Neural progenitor cell (in vitro differentiated cells): ENCODE results near the gene TP53I13. TPM values are rescaled to one million over a fixed set of nuclear protein-coding genes. Genes with fewer than 3 reads are reported as not detected.

Source experiments
- DNase-seq: peaks from one replicate; pipeline ENCODE4 v3.0.0-alpha.2; 2016; ENCODE audit warnings: low spot score
- H2AFZ ChIP-seq: fragments of 200-600 bp; sonication (generic); replicated peaks from 2 replicates; pipeline ENCODE4 v1.6.1; 2016; ENCODE audit warnings: antibody characterized with exemption
- H3F3A ChIP-seq: fragments of 200-600 bp; sonication (generic); 2 replicates; pipeline ENCODE4 v1.6.1; 2016; ENCODE audit warnings: antibody characterized with exemption, low read depth
- H3K27ac ChIP-seq: fragments of 200-600 bp; sonication (generic); 2 replicates; pipeline ENCODE4 v1.5.1; 2016; ENCODE audit warnings: mild to moderate bottlenecking
- H3K27me3 ChIP-seq: fragments of 200-600 bp; sonication (generic); 2 replicates; pipeline ENCODE4 v1.6.1; 2016; ENCODE audit warnings: mild to moderate bottlenecking, moderate library complexity
- H3K36me3 ChIP-seq: fragments of 200-600 bp; sonication (generic); 2 replicates; pipeline ENCODE4 v1.5.1; 2016
- H3K4me1 ChIP-seq: fragments of 200-600 bp; sonication (generic); 2 replicates; pipeline ENCODE4 v1.6.1; 2016; ENCODE audit warnings: mixed run types
- H3K4me2 ChIP-seq: fragments of 200-600 bp; sonication (generic); 2 replicates; pipeline ENCODE4 v1.6.1; 2016
- H3K4me3 ChIP-seq: fragments of 200-600 bp; sonication (generic); 2 replicates; pipeline ENCODE4 v1.5.1; 2016
- H3K79me2 ChIP-seq: fragments of 200-600 bp; sonication (generic); 2 replicates; pipeline ENCODE4 v1.6.1; 2016; ENCODE audit warnings: low read depth
- H3K9ac ChIP-seq: fragments of 200-600 bp; sonication (generic); 2 replicates; pipeline ENCODE4 v1.6.1; 2016
- H3K9me3 ChIP-seq: fragments of 200-600 bp; sonication (generic); 2 replicates; pipeline ENCODE4 v1.5.1; 2016; ENCODE audit warnings: low read depth
- H4K20me1 ChIP-seq: fragments of 200-600 bp; sonication (generic); 2 replicates; pipeline ENCODE4 v1.6.1; 2016; ENCODE audit warnings: low read depth
- H3K27ac Mint-ChIP-seq: 3 replicates; pipeline ENCODE4 v1.8.0; 2021; ENCODE audit warnings: mixed read lengths
- H3K27me3 Mint-ChIP-seq: 2 replicates; pipeline ENCODE4 v1.8.0; 2022; ENCODE audit warnings: low read depth, mild to moderate bottlenecking, inconsistent platforms, moderate library complexity, mixed read lengths; ENCODE audit not compliant: insufficient read depth
- H3K36me3 Mint-ChIP-seq: 3 replicates; pipeline ENCODE4 v1.8.0; 2021; ENCODE audit warnings: mixed read lengths
- H3K4me1 Mint-ChIP-seq: 3 replicates; pipeline ENCODE4 v1.8.0; 2021; ENCODE audit warnings: mixed read lengths
- H3K4me3 Mint-ChIP-seq: 3 replicates; pipeline ENCODE4 v1.8.0; 2021; ENCODE audit warnings: mild to moderate bottlenecking, moderate library complexity, mixed read lengths
- H3K9me3 Mint-ChIP-seq: 3 replicates; pipeline ENCODE4 v1.8.0; 2020; ENCODE audit warnings: mixed read lengths
- EZH2 ChIP-seq: fragments of 200-600 bp; sonication (generic); IDR thresholded peaks from 2 replicates; pipeline ENCODE4 v1.6.1; 2017; ENCODE audit warnings: antibody characterized with exemption, mild to moderate bottlenecking, moderate library complexity
- EZH2phosphoT487 ChIP-seq: fragments of 200-600 bp; sonication (generic); IDR thresholded peaks from 2 replicates; pipeline ENCODE4 v1.6.1; 2017; ENCODE audit warnings: antibody characterized with exemption
- total RNA-seq: library from RNA; depleted of rRNA; stranded (reverse); fragments of >200 nt; gene quantifications from 2 replicates; pipeline ENCODE4 v1.2.3, GENCODE V29; 2015; ENCODE audit warnings: low replicate concordance
- TF ChIP-seq, protein P1 (sequence below): fragments of 200-600 bp; sonication (generic); IDR thresholded peaks from 2 replicates; pipeline ENCODE4 v1.5.1; 2017; ENCODE audit warnings: antibody characterized with exemption, mild to moderate bottlenecking

TP53I13 gene
- total RNA-seq, 1 donor from 2014 or later, result 9.2 TPM

DNA sequence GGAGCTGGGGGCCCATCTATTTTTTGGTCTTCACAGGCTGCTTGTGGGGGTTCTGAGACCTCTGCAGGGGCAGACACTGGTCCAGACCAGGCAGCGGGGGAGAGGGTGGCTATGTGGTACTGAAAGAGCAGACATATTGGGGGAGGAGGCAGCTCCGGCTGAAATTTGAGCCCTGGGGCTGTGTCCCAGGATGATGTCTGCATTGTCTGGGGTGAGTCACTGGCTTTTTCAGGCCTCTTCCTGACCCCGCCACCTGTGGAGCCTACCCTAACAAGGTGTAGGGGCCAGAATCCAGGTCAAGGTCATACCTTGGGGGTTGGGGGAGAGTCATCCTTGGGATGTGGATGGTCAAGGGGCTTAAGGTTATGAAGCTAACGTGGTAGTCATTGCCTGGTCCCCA is 51.8 kb downstream of the TP53I13 start:
- Mint-ChIP-seq H3K9me3 (no peaks in the 10 kb centered on the region), H3K4me3 (no peak overlapping the region), H3K4me1 (peaks cover 31% of the 10 kb centered on the region), H3K27me3 (peaks cover 30% of the 10 kb centered on the region), H3K36me3 (no peaks in the 10 kb centered on the region), H3K27ac (no peak overlapping the region)
- no peaks in the 10 kb centered on the region for H3K36me3 ChIP-seq
- H3K4me3 ChIP-seq, result no peak overlapping the region
- H3K27me3 ChIP-seq, result peaks cover 91% of the 10 kb centered on the region
- H3K27ac ChIP-seq, result no peak overlapping the region
- H3K4me2 ChIP-seq, result no peak overlapping the region
- H2AFZ ChIP-seq, result no peak overlapping the region
- peaks cover 16% of the 10 kb centered on the region for H3K4me1 ChIP-seq
- no peak overlapping the region for H3K9ac ChIP-seq
- DNase-seq, result no peak
- peaks cover 11% of the 10 kb centered on the region for H4K20me1 ChIP-seq
- no peaks in the 10 kb centered on the region for H3K9me3 ChIP-seq
- no peaks in the 10 kb centered on the region for H3K79me2 ChIP-seq
- peaks cover 33% of the 10 kb centered on the region for H3F3A ChIP-seq
- no peak for TF ChIP-seq EZH2

DNA sequence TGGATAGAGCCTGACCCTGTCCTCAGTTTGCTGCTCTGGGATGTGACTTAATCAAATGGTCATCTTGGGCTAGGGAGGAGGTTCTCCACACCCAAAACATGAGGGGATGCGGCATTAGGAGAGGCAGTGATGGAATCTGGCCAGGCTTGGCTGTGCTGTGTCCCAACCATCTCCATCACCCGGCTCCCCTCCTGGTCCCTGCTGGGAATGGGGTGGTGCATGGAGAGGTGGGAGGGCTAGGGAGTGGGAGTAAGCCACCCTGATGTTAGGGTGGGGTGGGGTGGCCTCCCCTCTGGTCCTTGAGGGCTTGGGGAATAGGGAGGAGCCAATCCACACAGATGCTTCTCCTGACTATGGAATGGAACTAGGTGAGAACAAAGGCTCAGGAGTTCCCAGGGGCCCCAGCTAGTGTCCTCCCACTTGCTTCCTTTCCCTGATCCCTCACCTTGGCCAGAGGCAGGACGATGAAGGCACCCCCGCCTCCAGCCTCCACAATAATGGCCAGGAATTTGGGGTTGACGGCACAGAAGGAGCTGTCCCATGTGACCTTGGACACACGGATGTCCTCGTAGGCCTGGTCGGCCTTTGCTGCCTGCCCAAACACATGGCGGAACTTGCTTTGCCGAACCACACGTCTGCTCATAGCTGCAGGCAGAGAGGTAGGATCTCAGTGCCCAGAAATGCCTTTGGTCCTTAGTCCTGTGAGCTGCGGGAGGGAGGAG is 52.4 kb downstream of the TP53I13 start:
- Mint-ChIP-seq H3K27me3 (peaks cover 32% of the 10 kb centered on the region), H3K4me1 (peaks cover 30% of the 10 kb centered on the region), H3K36me3 (peaks cover 3% of the 10 kb centered on the region), H3K4me3 (peak overlapping the region; percentile 85), H3K9me3 (no peaks in the 10 kb centered on the region), H3K27ac (no peak overlapping the region)
- Histone ChIP-seq H3K9me3 (no peaks in the 10 kb centered on the region), H3K27ac (no peak overlapping the region), H2AFZ (no peak overlapping the region), H3F3A (peaks cover 33% of the 10 kb centered on the region), H4K20me1 (peaks cover 11% of the 10 kb centered on the region), H3K79me2 (no peaks in the 10 kb centered on the region), H3K9ac (no peak overlapping the region), H3K4me1 (peaks cover 15% of the 10 kb centered on the region), H3K4me2 (no peak overlapping the region), H3K36me3 (no peaks in the 10 kb centered on the region), H3K27me3 (peaks cover 84% of the 10 kb centered on the region), H3K4me3 (no peak overlapping the region)
- TF ChIP-seq EZH2phosphoT487, result no peak
- no peak for DNase-seq

DNA sequence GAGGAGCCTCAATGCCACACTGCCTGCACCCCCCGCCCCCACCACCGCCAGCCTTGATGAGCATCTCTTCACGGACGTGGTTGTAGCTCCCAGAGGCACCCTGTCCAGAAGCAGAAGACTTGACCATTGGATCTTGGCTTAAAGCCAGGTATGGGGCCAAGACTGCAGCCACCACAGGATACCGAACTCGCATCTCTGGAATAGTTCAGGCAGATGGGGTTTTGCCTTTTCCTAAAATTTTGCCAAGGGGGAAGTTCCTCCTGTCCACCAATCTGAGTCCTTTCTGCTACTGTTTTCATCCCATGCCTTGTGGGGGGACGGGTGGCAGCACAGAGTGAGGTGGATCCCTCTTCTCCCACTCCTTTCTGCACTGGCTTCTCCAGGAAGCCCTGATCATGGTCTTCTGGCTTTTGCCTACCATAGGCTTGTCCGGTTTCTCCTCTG is 53.3 kb downstream of the TP53I13 start:
- Histone ChIP-seq H3K9me3 (no peaks in the 10 kb centered on the region), H3K79me2 (no peaks in the 10 kb centered on the region), H3K4me3 (peak overlapping the region; percentile 75), H3K27ac (no peak overlapping the region), H2AFZ (no peak overlapping the region), H3K36me3 (no peaks in the 10 kb centered on the region), H4K20me1 (peaks cover 3% of the 10 kb centered on the region), H3K9ac (no peak overlapping the region), H3K4me1 (peaks cover 10% of the 10 kb centered on the region), H3F3A (peaks cover 24% of the 10 kb centered on the region), H3K27me3 (peaks cover 76% of the 10 kb centered on the region), H3K4me2 (peak overlapping the region; percentile 97)
- Mint-ChIP-seq H3K9me3 (no peaks in the 10 kb centered on the region), H3K27me3 (peaks cover 24% of the 10 kb centered on the region), H3K4me1 (peaks cover 24% of the 10 kb centered on the region), H3K36me3 (peaks cover 3% of the 10 kb centered on the region), H3K4me3 (peak overlapping the region; percentile 85), H3K27ac (no peak overlapping the region)
- no peak for DNase-seq
- TF ChIP-seq, protein P1, sequence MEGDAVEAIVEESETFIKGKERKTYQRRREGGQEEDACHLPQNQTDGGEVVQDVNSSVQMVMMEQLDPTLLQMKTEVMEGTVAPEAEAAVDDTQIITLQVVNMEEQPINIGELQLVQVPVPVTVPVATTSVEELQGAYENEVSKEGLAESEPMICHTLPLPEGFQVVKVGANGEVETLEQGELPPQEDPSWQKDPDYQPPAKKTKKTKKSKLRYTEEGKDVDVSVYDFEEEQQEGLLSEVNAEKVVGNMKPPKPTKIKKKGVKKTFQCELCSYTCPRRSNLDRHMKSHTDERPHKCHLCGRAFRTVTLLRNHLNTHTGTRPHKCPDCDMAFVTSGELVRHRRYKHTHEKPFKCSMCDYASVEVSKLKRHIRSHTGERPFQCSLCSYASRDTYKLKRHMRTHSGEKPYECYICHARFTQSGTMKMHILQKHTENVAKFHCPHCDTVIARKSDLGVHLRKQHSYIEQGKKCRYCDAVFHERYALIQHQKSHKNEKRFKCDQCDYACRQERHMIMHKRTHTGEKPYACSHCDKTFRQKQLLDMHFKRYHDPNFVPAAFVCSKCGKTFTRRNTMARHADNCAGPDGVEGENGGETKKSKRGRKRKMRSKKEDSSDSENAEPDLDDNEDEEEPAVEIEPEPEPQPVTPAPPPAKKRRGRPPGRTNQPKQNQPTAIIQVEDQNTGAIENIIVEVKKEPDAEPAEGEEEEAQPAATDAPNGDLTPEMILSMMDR, result no peak
- peak; percentile 13 for TF ChIP-seq EZH2

Other genes starting within 250 kb of the TP53I13 start
- 83.9 and 125 TPM in 2 replicates for gene TAOK1, start 178.3 kb upstream of the TP53I13 start, total RNA-seq
- gene ABHD15, start 1.7 kb upstream of the TP53I13 start, total RNA-seq, result 2.5 and 5.0 TPM in 2 replicates
- gene GIT1, start 20.9 kb downstream of the TP53I13 start, total RNA-seq, result 17.6 and 51.0 TPM in 2 replicates
- gene ANKRD13B, start 24.4 kb downstream of the TP53I13 start, total RNA-seq, result 2.8 and 24.0 TPM in 2 replicates
- 3.9 and 6.2 TPM in 2 replicates for gene CORO6, start 54.2 kb downstream of the TP53I13 start, total RNA-seq